Nephron progenitor cell (in vitro differentiated cells): ENCODE results near the gene ENOX1.

Experiments used
- DNase-seq: peaks from one replicate; pipeline ENCODE4 v3.0.0; 2021
- H3K27ac Mint-ChIP-seq: 2 replicates; pipeline ENCODE4 v1.8.0; 2021; ENCODE audit warnings: mild to moderate bottlenecking, moderate library complexity, mixed read lengths
- H3K27me3 Mint-ChIP-seq: 2 replicates; pipeline ENCODE4 v1.8.0; 2021; ENCODE audit warnings: mild to moderate bottlenecking, low read depth, mixed read lengths; ENCODE audit not compliant: poor library complexity
- H3K36me3 Mint-ChIP-seq: 2 replicates; pipeline ENCODE4 v1.8.0; 2021; ENCODE audit warnings: low read depth, mixed read lengths
- H3K4me1 Mint-ChIP-seq: 2 replicates; pipeline ENCODE4 v1.8.0; 2021; ENCODE audit warnings: mixed read lengths
- H3K4me3 Mint-ChIP-seq: 2 replicates; pipeline ENCODE4 v1.8.0; 2021; ENCODE audit warnings: mild to moderate bottlenecking, moderate library complexity, mixed read lengths
- H3K9me3 Mint-ChIP-seq: 2 replicates; pipeline ENCODE4 v1.8.0; 2021; ENCODE audit warnings: mild to moderate bottlenecking, moderate library complexity, mixed read lengths
- TF ChIP-seq, protein P1 (sequence below): fragments of 200-600 bp; sonication (generic); IDR thresholded peaks from 2 replicates; pipeline ENCODE4 v1.5.0; 2021; ENCODE audit warnings: antibody characterized with exemption

ENOX1 gene

DNA sequence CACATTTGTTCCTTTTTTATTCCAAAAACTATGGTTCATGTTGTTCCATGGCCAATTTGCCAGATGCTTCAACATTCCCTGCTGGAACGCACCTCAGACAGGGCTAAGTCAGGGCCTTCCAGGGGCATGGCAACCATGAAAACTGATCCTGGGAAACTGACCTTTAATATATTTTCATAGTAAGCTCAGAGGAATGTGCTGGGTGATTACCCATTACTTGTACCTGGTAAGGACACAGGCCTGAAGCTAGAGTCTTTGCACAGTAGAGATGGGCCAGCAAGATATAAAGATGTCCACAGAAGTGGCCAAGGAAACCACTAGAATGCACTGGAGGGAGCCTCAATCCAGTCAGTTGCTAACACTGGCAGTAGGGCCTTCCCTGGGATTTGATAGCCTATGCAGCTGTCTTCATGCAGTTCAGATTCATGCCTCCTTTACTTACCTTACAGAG lies 353.1 kb downstream of the ENOX1 start:
- no peak overlapping the region for H3K27ac Mint-ChIP-seq

DNA sequence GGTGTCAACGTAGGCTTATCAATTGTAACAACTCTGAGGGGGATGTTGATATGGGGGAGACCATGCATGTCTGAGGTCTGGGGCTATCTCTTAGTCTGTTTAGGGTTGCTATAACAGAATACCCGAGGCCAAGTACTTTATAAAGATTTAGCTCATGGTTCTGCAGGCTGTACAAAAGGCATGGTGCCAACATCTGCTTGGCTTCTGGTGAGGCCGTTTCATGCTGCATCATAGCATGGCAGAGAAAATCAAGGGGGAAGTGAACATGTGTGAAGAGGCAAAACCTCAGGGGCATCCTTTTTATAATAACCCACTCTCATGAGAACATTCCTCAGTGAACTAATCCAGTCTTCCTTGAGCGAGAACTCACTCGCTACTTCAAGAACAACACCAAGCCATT lies 353.8 kb downstream of the ENOX1 start:
- peaks cover 22% of the 10 kb centered on the region for H3K4me1 Mint-ChIP-seq
- TF ChIP-seq, protein P1, sequence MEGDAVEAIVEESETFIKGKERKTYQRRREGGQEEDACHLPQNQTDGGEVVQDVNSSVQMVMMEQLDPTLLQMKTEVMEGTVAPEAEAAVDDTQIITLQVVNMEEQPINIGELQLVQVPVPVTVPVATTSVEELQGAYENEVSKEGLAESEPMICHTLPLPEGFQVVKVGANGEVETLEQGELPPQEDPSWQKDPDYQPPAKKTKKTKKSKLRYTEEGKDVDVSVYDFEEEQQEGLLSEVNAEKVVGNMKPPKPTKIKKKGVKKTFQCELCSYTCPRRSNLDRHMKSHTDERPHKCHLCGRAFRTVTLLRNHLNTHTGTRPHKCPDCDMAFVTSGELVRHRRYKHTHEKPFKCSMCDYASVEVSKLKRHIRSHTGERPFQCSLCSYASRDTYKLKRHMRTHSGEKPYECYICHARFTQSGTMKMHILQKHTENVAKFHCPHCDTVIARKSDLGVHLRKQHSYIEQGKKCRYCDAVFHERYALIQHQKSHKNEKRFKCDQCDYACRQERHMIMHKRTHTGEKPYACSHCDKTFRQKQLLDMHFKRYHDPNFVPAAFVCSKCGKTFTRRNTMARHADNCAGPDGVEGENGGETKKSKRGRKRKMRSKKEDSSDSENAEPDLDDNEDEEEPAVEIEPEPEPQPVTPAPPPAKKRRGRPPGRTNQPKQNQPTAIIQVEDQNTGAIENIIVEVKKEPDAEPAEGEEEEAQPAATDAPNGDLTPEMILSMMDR, result no peak
- H3K4me3 Mint-ChIP-seq, result no peak overlapping the region
- no peak overlapping the region for H3K27ac Mint-ChIP-seq
- peaks cover 7% of the 10 kb centered on the region for H3K27me3 Mint-ChIP-seq
- H3K9me3 Mint-ChIP-seq, result no peaks in the 10 kb centered on the region
- DNase-seq, result no peak
- H3K36me3 Mint-ChIP-seq, result no peaks in the 10 kb centered on the region

More for the DNA sequence above, 353.1 kb downstream of the ENOX1 start:
- Mint-ChIP-seq H3K9me3 (no peaks in the 10 kb centered on the region), H3K4me3 (no peak overlapping the region), H3K27me3 (peaks cover 7% of the 10 kb centered on the region), H3K36me3 (no peaks in the 10 kb centered on the region), H3K4me1 (peaks cover 16% of the 10 kb centered on the region)
- DNase-seq, result no peak
- TF ChIP-seq, protein P1, result no peak

DNA sequence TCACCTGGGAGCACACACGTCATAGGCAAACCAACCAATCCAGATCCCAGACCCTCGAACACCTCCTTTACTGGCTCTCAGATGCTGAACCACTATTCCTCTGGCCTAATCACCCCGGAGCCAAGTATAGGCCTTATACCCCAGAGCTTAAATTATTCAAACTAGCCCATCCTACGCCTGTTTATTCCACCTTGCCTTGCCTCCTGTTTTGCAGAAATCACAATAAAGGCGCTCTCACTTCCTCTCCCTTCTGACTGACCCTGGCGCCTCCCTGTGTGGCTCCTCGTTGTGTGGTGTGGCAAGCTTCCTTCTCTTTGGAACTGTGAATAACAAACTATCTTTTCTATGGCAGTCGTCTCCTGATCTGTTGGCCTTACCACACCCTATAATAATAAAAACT lies 354.9 kb downstream of the ENOX1 start:
- H3K4me1 Mint-ChIP-seq, result peaks cover 27% of the 10 kb centered on the region
- no peaks in the 10 kb centered on the region for H3K9me3 Mint-ChIP-seq
- no peak for DNase-seq
- no peak overlapping the region for H3K4me3 Mint-ChIP-seq
- H3K36me3 Mint-ChIP-seq, result no peaks in the 10 kb centered on the region
- TF ChIP-seq, protein P1, result no peak
- no peak overlapping the region for H3K27ac Mint-ChIP-seq
- peaks cover 7% of the 10 kb centered on the region for H3K27me3 Mint-ChIP-seq

DNA sequence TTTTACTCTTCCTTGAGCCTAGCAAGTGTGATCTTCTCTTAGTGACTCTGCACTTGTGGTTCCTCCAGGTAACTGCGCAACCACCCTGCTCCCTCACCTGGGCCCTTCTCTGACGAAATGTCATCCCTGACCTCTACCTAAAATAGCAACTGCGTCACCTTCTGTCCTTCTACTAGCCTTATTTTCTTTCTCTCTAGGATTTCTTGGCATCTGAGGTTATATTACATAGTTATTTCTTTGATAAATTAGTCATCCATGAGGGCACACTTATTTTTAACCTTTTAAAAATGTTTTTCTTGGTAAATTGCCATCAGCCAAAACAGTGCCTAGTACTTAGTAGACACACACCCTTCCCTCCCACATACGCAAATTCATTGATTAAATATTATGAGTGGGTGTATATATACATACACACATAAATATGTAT lies 355.5 kb downstream of the ENOX1 start:
- Mint-ChIP-seq H3K9me3 (no peaks in the 10 kb centered on the region), H3K4me1 (peaks cover 27% of the 10 kb centered on the region), H3K27ac (no peak overlapping the region), H3K36me3 (no peaks in the 10 kb centered on the region), H3K4me3 (no peak overlapping the region), H3K27me3 (peaks cover 7% of the 10 kb centered on the region)
- no peak for DNase-seq
- TF ChIP-seq, protein P1, result no peak

DNA sequence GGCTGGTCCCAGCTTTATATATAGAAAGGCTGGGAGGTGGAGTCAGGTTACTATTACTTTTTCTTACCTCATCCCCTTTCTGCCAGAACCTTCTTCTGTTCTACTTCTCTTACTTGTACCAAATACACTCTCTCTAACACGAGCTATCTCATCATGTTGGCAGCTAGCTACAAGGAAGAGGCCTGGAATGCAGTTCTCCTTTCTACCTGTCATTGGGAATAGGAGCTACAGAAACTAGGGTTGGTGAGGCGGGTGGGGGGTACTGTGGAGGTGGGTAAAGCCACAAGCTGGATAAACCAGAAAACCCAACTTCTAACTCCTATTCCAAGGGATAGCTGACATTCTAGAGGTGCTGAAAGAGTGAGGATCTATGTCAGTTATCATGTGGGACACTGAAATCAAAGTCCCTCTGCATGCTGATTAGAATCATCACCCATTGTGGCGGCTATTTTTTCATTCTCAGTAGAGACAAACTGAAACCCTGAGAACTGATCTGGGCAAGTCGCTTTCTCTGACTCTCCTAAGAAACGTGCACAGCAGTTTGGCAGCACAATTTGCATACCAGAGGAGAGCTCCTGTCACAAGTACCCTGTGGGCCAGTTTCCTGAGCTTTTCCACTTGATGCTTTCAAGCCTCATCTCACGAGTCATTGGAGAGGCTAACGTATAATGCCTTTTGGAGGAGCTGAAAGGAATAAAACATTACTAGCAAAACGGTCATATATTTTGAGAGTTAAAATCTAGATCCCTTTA lies 358.1 kb downstream of the ENOX1 start:
- H3K36me3 Mint-ChIP-seq, result no peaks in the 10 kb centered on the region
- DNase-seq, result no peak
- H3K27ac Mint-ChIP-seq, result no peak overlapping the region
- peaks cover 22% of the 10 kb centered on the region for H3K4me1 Mint-ChIP-seq
- TF ChIP-seq, protein P1, result no peak
- H3K4me3 Mint-ChIP-seq, result no peak overlapping the region
- H3K27me3 Mint-ChIP-seq, result peaks cover 7% of the 10 kb centered on the region
- no peaks in the 10 kb centered on the region for H3K9me3 Mint-ChIP-seq

DNA sequence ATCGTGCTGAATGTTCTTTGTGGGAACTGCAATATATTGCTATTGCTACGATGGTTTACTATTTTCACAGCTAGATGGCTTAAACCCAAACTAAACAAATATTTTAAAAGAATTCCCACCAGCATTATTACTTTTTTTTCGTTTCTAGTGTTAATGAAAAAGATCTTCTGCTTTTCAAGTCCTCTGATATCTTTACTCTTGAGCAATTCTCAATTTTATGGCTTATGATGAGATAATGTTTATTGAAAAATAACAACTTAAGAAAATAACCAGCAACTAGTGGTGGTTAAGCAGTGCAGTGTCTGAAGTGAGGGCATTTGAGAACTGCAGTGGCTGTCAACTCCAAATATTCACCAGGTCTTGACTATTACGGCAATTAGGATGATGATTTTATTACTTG lies 360.4 kb downstream of the ENOX1 start:
- peaks cover 7% of the 10 kb centered on the region for H3K27me3 Mint-ChIP-seq
- DNase-seq, result no peak
- peaks cover 13% of the 10 kb centered on the region for H3K4me1 Mint-ChIP-seq
- TF ChIP-seq, protein P1, result no peak
- no peak overlapping the region for H3K4me3 Mint-ChIP-seq
- H3K27ac Mint-ChIP-seq, result no peak overlapping the region
- H3K36me3 Mint-ChIP-seq, result no peaks in the 10 kb centered on the region
- H3K9me3 Mint-ChIP-seq, result no peaks in the 10 kb centered on the region
